Left lung (tissue), 10 donors: ENCODE measurements around the gene CUTA. TPM values are rescaled to one million over a fixed set of nuclear protein-coding genes. Genes with fewer than 3 reads are reported as not detected.
A peak's percentile ranks its signal among the peaks of the same experiment; 100 is the strongest.

ENCODE experiments used
- ATAC-seq: fragments of 200-7000 bp; cut with Tn5 transposase; one replicate; pipeline ENCODE4 v1.9.1; 2020; ENCODE audit warnings: moderate library complexity
- DNase-seq, 4 donors: peaks; one replicate each; pipeline ENCODE4 v3.0.0-alpha.2; 2013 to 2020
- H3K27ac ChIP-seq, 2 donors: fragments of 200-600 bp; sonication (generic) in 1 of 2; one replicate each; pipeline versions ENCODE4 v1.5.0 to v1.8.0; 2020 to 2021
- H3K27me3 ChIP-seq, 2 donors: fragments of 200-600 bp; sonication (generic) in 1 of 2; one replicate each; pipeline versions ENCODE4 v1.5.0 to v1.8.0; 2020 to 2021
- H3K36me3 ChIP-seq, 2 donors: fragments of 200-600 bp; sonication (generic) in 1 of 2; one replicate each; pipeline versions ENCODE4 v1.5.0 to v1.8.0; 2020 to 2021
- H3K4me1 ChIP-seq, 2 donors: fragments of 200-600 bp; one replicate each; pipeline ENCODE4 v1.8.0; 2021
- H3K4me3 ChIP-seq, 2 donors: fragments of 200-600 bp; sonication (generic) in 1 of 2; one replicate each; pipeline versions ENCODE4 v1.5.0 to v1.8.0; 2020 to 2021; ENCODE audit warnings: mild to moderate bottlenecking in 1 of 2
- H3K9me3 ChIP-seq, 2 donors: fragments of 200-600 bp; sonication (generic) in 1 of 2; one replicate each; pipeline versions ENCODE4 v1.5.0 to v1.8.0; 2020 to 2021
- CTCF ChIP-seq, 2 donors: fragments of 200-600 bp; sonication (generic) in 1 of 2; IDR thresholded peaks; one replicate each; pipeline versions ENCODE4 v1.5.0 to v1.8.0; 2021; ENCODE audit warnings: antibody characterized with exemption in 2 of 2
- intact Hi-C, 2 donors: fragments of 100-400 bp; cut with DNase I; formaldehyde crosslinking; loops; one replicate each; pipeline versions ENCODE4 v1.11.2 to v1.14.2; 2022
- polyA plus RNA-seq, 6 donors: library from polyadenylated mRNA; unstranded; fragments of 120-200 nt; gene quantifications; one replicate each; pipeline ENCODE4 v1.2.1, GENCODE V29; 2013; ENCODE audit not compliant: insufficient read length in 6 of 6
- total RNA-seq, 2 donors: library from RNA; stranded (reverse); fragmentation: NEBNext Ultra II Directional; extraction: Animal tissue kit (Norgen Biotek cat#: 25700); gene quantifications; one replicate each; pipeline ENCODE4 v1.2.1, GENCODE V29; 2021
- donor health status: DM: no; HTN: yes; CAD: no.
- donor health status: DM: no; HTN: no; CAD: no.

CUTA gene
- total and polyA plus RNA-seq, 8 donors: 144 to 189 (median 175) TPM

GRCh38 chr6:33430991-33431879 lies 13.3 kb upstream of the CUTA start:
- no peak overlapping the region for H3K4me3 ChIP-seq
- DNase-seq (peak in 1 of 4 donors; percentile 67), ATAC-seq (no peak)
- TF ChIP-seq CTCF (IDR thresholded peaks at IDR 0.05): no peak
- H3K4me1 ChIP-seq: peaks cover 9 to 57% of the 10 kb centered on the region in 2 donors
- H3K27me3 ChIP-seq: no peaks in the 10 kb centered on the region
- intact Hi-C loops: no loop called here
- H3K36me3 ChIP-seq: peaks cover 0 to 13% of the 10 kb centered on the region in 2 donors
- H3K27ac ChIP-seq: no peak overlapping the region
- no peaks in the 10 kb centered on the region for H3K9me3 ChIP-seq

GRCh38 chr6:33430334-33430733 lies 12.4 kb upstream of the CUTA start:
- no peak for TF ChIP-seq CTCF (IDR thresholded peaks at IDR 0.05)
- H3K4me1 ChIP-seq: peaks cover 9 to 60% of the 10 kb centered on the region in 2 donors
- ATAC-seq (no peak), DNase-seq (no peak)
- peaks cover 0 to 4% of the 10 kb centered on the region in 2 donors for H3K36me3 ChIP-seq
- no peaks in the 10 kb centered on the region for H3K9me3 ChIP-seq
- no peak overlapping the region for H3K4me3 ChIP-seq
- no peaks in the 10 kb centered on the region for H3K27me3 ChIP-seq
- no peak overlapping the region for H3K27ac ChIP-seq
- intact Hi-C loops: no loop called here

- no peak for TF ChIP-seq CTCF (IDR thresholded peaks at IDR 0.05)
- intact Hi-C loops: no loop called here
- Histone ChIP-seq H3K27me3 (no peaks in the 10 kb centered on the region), H3K9me3 (no peaks in the 10 kb centered on the region), H3K4me3 (no peak overlapping the region), H3K4me1 (peaks cover 12 to 66% of the 10 kb centered on the region in 2 donors), H3K36me3 (no peaks in the 10 kb centered on the region), H3K27ac (peak overlapping the region in 1 of 2 donors; percentile 51)
- DNase-seq (no peak), ATAC-seq (no peak)
Measured at GRCh38 chr6:33429750-33430052, 11.8 kb upstream of the CUTA start.

GRCh38 chr6:33428966-33429749 lies 11.3 kb upstream of the CUTA start:
- Histone ChIP-seq H3K36me3 (no peaks in the 10 kb centered on the region), H3K4me3 (no peak overlapping the region), H3K27ac (peak overlapping the region in 1 of 2 donors; percentile 51), H3K27me3 (no peaks in the 10 kb centered on the region), H3K9me3 (no peaks in the 10 kb centered on the region), H3K4me1 (peaks cover 14 to 71% of the 10 kb centered on the region in 2 donors)
- no peak for TF ChIP-seq CTCF (IDR thresholded peaks at IDR 0.05)
- no peak for ATAC-seq
- DNase-seq: no peak
- intact Hi-C loops: no loop called here
